Muscle of back (tissue), 11 donors: ENCODE measurements around the gene ITPK1. TPM values are rescaled to one million over a fixed set of nuclear protein-coding genes. Genes with fewer than 3 reads are reported as not detected.

Experiments
- DNase-seq, 3 donors: peaks; one replicate each; pipeline versions ENCODE4 v3.0.0 to v3.0.0-alpha.2; 2013
- polyA plus RNA-seq, 10 donors: library from polyadenylated mRNA; unstranded; fragments of 120-200 nt; gene quantifications; one replicate each; pipeline ENCODE4 v1.2.1, GENCODE V29; 2013; ENCODE audit not compliant: insufficient read length in 10 of 10

The ITPK1 gene
- polyA plus RNA-seq, 10 donors = 10.0 to 21.2 (median 14.4) TPM

GRCh38 chr14:93011141-93011529 lies 104.6 kb downstream of the ITPK1 start:
- no peak for DNase-seq

GRCh38 chr14:93010522-93011140 lies 105.1 kb downstream of the ITPK1 start:
- no peak for DNase-seq

DNA sequence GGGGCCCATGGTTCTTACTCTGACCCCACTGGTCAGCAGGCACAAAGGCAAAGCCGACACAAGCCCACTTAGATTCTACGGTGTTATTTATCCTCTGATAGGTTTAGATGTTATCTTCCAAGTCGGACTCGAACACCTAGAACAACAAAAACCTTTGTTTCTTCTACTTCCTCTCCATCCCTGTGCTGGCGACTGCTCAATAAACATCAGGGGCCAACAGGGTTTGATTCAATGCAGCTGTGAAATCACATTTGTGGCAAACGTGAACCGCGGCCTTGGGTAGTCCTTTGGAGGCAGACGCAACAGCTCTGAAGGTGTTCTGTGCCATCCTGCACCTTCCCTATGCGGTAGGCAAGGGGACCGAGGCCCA lies 105.6 kb downstream of the ITPK1 start:
- DNase-seq = no peak

GRCh38 chr14:93009471-93010129 lies 106.1 kb downstream of the ITPK1 start:
- DNase-seq = peak in 1 of 3 donors; percentile 48

- peak in 1 of 3 donors; percentile 56 for DNase-seq
Observed at GRCh38 chr14:93008381-93008780, 107.3 kb downstream of the ITPK1 start.

GRCh38 chr14:93007225-93007997 lies 108.3 kb downstream of the ITPK1 start:
- no peak for DNase-seq

DNA sequence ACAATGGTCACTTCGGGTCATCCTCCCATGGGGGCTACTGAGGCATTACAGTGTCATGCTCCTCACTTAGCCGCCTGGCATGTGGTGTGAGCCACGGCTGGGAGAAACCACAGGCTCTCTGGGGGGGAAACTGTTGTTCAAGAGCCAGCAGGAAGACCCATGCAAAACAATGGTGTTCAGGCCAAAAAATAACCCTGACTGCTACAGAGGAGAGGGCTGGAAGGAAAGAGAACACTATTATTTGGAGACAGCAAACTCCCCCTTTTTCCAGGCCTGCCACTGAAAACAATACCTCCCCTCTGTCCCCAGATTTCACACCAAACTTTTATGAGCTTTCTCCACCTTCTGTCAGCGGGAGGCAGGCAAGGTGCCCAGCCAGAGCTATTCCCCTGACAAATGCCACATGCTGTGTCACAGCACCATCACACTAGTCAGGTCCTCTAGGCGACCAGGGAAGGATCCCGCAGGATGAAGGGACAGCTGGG lies 109.1 kb downstream of the ITPK1 start:
- DNase-seq = no peak

GRCh38 chr14:93005838-93006237 lies 109.9 kb downstream of the ITPK1 start:
- no peak for DNase-seq

DNA sequence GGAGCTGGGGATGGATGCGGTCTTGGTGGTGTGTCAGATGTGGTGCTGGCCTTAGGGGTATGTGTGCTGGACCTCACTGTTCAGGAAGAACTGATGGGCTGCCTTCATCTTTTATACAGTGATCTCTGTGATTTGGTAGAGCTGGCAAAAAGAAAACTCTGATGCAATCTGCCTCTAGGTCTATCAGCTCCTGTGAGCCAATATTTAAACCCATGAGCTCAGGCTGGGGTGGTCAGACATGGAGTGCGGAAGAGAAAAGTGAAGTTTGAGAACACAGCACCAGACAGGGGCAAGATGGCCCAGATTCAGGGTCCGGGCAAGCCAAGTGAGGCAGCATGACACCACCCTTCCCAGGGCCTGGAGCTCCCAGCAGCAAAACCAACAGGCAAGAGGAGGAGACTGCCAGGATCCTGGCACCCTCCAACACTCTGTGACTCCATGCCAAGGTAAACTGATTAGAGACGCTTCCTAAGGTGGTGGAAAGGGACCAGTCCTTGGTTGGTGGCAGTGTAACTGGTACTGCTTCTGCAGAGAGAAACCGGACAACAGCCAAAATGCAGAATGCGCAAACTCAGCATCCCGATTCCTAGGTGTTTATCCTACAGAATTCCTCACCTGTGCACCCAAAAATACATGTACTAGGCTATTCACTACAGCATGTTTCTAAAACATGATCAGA lies 110.5 kb downstream of the ITPK1 start:
- DNase-seq = no peak

GRCh38 chr14:93004699-93005082 lies 111.0 kb downstream of the ITPK1 start:
- no peak for DNase-seq

DNA sequence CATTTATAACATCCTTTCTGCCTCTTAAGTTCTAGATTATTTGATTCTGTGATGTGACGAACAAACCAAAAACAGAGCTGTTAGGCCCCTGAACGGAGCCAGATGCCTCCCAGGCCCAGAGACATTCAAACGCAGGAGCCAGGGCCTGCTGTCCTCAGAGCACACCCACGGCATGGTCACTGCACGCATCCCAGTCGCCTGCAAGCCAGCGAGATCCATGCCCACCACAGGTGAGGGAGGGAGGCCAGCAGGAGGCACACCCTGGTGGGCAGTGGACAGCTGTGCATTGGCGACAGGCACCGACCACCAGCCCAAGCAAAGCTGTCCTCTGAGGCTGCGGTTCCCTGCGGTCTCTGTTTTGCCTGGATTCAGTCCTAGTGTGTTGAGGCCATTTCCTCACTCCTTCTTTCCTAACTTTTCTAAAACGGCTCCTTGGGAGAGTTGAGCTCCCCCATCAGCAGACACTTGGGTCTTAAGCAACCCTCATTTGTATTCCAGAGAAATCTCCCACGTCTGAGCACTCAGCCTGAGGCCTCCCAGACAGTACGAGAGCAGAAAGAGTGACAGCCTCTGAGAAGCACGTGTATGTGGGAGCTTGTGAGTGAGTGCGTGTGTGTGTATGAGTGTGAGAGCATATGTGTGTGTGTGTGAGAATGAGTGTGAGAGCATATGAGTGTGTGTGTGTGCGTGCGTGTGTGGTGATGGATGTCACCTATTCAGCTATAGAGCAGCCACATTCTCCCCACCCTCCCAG lies 111.6 kb downstream of the ITPK1 start:
- no peak for DNase-seq

- no peak for DNase-seq
Observed at GRCh38 chr14:93002851-93003298, 112.8 kb downstream of the ITPK1 start.

- no peak for DNase-seq
Observed at GRCh38 chr14:93002049-93002448, 113.7 kb downstream of the ITPK1 start.

DNA sequence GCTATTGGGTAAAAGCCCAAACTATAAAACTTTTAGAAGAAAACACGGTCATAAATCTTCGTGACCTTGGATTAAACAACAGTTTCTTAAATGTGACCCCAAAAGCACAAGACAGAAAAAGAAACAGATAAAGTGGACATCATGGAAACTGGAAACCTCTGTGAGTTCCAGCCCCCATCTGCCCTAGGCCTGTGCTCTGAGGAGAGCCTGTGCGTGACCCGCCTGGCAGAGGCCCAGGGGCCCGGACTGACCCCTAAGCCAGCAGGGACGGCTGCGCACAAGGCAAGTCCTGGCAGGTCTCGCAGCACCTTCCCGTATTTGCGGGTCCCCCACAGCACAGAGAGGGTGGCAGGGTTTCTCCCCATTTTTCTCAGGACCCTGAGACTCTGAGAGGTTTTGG lies 116.8 kb downstream of the ITPK1 start:
- DNase-seq = no peak

GRCh38 chr14:92997343-92998061 lies 118.2 kb downstream of the ITPK1 start:
- no peak for DNase-seq

DNA sequence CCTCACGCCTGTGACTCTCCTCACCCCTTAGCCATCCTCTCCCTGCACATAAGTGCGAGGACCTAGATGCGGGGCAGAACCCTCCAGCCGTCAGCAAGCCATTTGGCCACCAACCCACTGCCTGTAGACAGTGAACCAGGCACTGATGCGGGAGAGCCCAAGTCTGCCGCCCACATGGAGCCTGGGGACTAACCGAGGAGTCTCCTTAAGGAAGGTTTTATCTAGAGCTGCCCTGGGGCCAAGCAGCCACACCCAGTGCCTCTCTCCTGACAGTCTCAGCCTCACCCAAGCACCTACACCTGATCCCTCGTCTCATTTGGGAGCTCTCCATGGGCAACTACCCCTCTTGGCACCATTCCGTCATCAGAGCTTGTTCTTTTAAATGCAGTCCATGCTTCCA lies 120.1 kb downstream of the ITPK1 start:
- no peak for DNase-seq

- no peak for DNase-seq
Observed at GRCh38 chr14:92994942-92995341, 120.8 kb downstream of the ITPK1 start.

DNA sequence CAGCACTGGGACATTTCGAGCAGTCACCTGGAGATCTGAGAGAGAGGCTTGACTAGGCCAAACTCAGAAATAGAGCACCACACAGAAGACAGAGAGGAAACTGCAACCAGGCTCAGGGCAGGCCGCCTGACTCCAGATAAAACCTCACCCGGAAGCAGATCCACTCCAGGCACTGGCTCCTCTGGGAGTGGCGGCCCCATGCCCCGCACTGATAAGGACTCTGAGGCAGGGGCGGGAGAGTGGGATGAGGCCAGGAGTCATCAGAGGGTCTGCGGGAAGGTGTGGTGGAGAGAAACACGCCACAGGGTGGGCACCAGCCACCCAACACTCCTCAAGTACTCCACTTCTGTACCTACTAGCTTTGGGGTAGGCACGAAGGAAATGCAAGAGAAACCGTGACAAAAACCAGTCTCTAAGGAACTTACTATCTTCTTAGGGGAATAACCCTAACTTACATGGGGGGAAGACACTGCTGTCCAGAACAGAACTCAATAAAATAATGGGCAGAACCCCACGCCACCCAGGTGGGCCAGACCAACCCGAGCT lies 121.5 kb downstream of the ITPK1 start:
- no peak for DNase-seq

DNA sequence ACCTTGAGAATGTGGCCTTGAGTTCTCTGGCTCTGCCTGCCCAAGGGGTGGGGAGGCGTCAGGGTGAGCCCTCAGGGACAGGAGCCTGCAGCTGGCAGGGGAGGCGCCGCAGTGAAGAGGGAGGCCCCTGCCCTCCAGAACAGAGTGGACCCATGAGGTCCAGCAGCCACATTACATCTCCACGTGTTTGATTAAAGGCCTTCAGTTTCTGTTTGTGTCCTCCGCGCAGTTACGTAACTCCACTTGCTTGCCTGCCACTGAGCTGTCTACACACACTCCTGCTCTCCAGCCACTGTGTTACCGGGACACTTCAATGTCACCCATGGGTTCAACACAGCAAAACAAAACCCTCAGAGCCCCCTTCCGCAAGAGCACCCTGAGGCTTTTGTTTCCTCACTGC lies 122.4 kb downstream of the ITPK1 start:
- DNase-seq = no peak

DNA sequence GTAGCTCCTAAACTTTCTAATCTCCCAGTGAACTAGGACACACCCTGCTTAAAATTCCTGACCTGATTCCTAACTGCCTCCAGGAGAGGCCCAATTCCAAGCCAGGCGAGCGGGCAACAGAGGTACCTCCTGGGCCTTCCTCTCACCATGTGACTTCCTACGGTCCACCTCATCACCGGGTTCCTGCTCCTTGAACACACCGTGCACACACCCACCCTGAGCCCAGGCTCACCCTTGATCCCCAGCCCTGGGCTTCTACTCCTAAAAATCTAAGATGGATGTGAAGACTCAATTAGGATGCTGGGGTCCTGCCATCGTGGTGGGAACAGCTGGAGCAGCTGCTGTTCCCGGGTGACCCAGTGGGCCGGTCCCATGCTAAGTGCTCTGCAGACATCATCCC lies 124.2 kb downstream of the ITPK1 start:
- DNase-seq = no peak
